ENCODE results near the gene FBXO44.

FBXO44 gene

DNA sequence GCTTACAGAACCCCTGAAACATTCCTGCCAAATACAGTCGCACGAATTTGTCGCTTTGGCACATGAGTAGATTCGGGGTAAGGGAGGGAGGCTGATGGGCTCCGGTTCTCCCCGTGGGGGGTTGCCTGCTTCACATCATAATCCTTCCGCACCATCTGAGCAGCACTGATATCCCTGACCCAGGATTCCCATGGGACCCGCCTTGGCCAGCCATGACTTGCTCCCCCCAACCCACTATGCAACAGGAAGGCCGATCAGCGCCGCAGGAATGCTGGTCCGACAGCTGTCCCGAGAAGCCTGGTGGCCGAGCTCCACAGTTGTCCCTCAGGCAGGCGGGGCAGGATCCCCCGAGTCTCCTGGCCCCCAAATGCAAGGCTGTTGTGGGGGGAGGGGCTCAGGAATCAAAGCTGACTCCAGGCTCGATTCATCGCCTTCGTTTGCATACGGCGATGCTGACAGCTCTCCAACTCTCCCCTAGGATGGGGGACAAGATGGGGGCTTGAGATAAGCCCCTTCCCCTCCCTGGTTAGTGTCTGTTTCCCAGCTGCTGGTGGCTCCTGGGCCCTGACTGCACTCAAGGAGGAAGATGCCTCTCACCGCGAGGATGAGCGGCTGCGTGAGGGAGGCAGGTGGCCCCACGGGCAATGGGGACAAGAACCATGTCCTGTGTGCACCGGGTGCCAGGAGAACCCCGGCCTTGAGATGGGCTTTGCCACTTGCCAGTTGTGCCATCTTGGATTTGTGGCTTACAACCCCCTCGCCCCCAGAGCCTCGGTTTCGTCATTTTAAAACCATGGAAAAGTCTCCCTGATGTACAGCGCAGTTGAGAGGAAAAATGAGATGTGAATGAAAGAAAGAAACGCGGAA, 46.2 kb downstream of the FBXO44 start:
- H3K27ac ChIP-seq = 0 out of 2 replicates have a peak overlapping the region, but pooled peaks have one; percentile 16
- no peak for TF ChIP-seq CTCF (conservative IDR thresholded peaks at IDR 0.05)

DNA sequence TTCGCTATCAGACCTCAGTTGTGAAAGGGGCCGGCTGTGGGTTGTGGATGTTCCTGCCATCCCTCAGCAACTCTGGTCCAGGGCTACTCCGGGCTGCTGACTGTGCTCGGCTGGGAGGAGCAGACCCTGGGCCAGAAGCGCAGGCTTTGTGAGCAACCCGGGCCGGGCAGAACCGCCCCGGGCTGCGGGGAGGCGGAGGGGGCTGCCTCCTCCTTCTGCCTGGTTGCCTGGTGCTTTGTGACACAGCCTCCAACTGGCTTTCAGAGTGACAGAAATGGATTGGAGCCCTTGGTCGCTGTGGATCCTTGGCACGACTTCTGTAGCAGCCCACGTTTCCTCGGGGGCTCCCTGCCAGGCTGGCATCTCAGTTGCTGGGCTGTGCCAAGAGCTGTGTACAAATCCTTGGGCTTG, 46.9 kb downstream of the FBXO44 start:
- H3K27ac ChIP-seq = 0 out of 2 replicates have a peak overlapping the region, but pooled peaks have one; percentile 16
- no peak for TF ChIP-seq CTCF (conservative IDR thresholded peaks at IDR 0.05)

DNA sequence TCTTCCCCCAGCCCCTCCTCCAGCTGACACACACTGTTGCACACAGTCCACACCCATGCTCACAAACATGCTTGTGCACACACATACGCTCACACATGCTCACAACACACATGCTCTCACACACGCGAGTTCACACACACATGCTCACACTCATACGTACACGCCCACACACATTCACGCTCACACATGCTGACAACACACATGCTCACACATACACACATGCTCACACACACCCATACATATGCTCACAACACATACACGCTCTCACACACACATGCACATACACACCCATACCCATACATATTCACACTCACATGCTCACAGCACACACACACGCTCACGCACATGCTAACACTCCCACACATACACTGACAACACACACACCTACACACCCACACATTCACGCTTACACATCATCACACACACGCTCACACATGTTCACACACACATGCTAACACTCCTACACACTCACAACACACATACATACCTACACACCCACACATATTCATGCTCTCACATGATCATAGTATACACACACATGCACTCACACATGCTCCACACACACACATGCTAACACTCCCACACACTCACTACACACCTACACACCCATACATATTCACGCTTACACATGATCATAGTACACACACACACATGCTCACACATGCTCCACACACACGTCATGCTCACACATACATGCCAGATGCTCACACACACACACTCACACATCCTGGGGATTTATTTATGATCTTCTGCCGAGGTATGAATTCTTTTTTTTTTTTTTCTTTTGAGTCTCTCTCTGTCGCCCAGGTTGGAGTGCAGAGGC, 47.5 kb downstream of the FBXO44 start:
- TF ChIP-seq CTCF (conservative IDR thresholded peaks at IDR 0.05) = no peak
- H3K27ac ChIP-seq = no peak overlapping the region

GRCh38 chr1:11703357-11704193, 48.9 kb downstream of the FBXO44 start:
- H3K27ac ChIP-seq = no peak overlapping the region
- no peak for TF ChIP-seq CTCF (conservative IDR thresholded peaks at IDR 0.05)

DNA sequence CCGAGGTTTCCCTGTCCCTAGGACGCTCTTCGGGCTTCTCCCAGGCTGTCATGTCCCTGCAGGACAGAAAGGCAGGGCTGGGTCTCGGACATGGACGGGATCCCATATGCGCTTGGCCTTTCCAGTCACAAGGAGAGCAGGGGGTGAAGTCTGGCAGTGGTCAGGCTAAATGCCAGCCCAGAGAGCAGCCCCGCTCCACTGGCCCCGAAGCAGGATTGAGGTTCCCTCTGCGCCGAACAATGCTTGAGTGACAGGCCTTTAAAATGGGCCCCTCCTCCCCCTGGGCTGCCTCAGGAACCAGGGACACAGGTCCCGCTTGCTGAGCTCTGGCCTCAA, 49.5 kb downstream of the FBXO44 start:
- no peak for TF ChIP-seq CTCF (conservative IDR thresholded peaks at IDR 0.05)
- no peak overlapping the region for H3K27ac ChIP-seq

- H3K27ac ChIP-seq = no peak overlapping the region
- no peak for TF ChIP-seq CTCF (conservative IDR thresholded peaks at IDR 0.05)
Measured at GRCh38 chr1:11704691-11705475, 50.2 kb downstream of the FBXO44 start.
